ENCODE results near the gene CUX1. TPM values are rescaled to one million over a fixed set of nuclear protein-coding genes. Genes with fewer than 3 reads are reported as not detected.

The CUX1 gene
- total and polyA plus RNA-seq, 4 donors, result 40.5 to 138 (median 69.1) TPM

- H3K9me3 ChIP-seq (ENCODE audit: control insufficient read depth in 4 of 4, insufficient read depth in 3 of 4, low read length in 3 of 4), result no peaks in the 10 kb centered on the region
- 73 to 79% methylated on average over 20 to 21 of the region's 21 CpGs for WGBS, 2 donors
- no peak for TF ChIP-seq CTCF (IDR thresholded peaks at IDR 0.05; ENCODE audit: control extremely low read depth, extremely low read depth)
- DNase-seq (peak in 2 of 3 donors; percentile 60 to 64), ATAC-seq (ENCODE audit: insufficient read depth, low FRiP score) (peak; percentile 75)
- H3K4me1 ChIP-seq (ENCODE audit: control insufficient read depth in 5 of 5, insufficient read depth in 5 of 5, low read length in 5 of 5), result peaks cover 0 to 11% (median 0%) of the 10 kb centered on the region in 5 donors
- H3K36me3 ChIP-seq (ENCODE audit: control insufficient read depth in 4 of 4, insufficient read depth in 4 of 4, low read length in 4 of 4), result peaks cover 0 to 12% (median 2%) of the 10 kb centered on the region in 4 donors
- no peak overlapping the region for H3K4me3 ChIP-seq
- peak overlapping the region; percentile 6 to 51 for H3K27ac ChIP-seq (ENCODE audit: low read depth in 1 of 2, low read length in 1 of 2)
- no peak overlapping the region for H3K9ac ChIP-seq (ENCODE audit: insufficient read depth in 1 of 2, low read length in 2 of 2)
- H3K27me3 ChIP-seq (ENCODE audit: control insufficient read depth in 3 of 3, insufficient read depth in 3 of 3, low read length in 2 of 3), result no peaks in the 10 kb centered on the region
These were observed 335.5 kb downstream of the CUX1 start for GRCh38 chr7:102152672-102153598.

- Histone ChIP-seq H3K9ac (ENCODE audit: insufficient read depth in 1 of 2, low read length in 2 of 2) (no peak overlapping the region), H3K4me3 (no peak overlapping the region), H3K4me1 (ENCODE audit: control insufficient read depth in 5 of 5, insufficient read depth in 5 of 5, low read length in 5 of 5) (peaks cover 0 to 11% (median 0%) of the 10 kb centered on the region in 5 donors), H3K9me3 (ENCODE audit: control insufficient read depth in 4 of 4, insufficient read depth in 3 of 4, low read length in 3 of 4) (no peaks in the 10 kb centered on the region), H3K27me3 (ENCODE audit: control insufficient read depth in 3 of 3, insufficient read depth in 3 of 3, low read length in 2 of 3) (no peaks in the 10 kb centered on the region), H3K27ac (ENCODE audit: low read depth in 1 of 2, low read length in 1 of 2) (peak overlapping the region in 1 of 2 donors; percentile 6), H3K36me3 (ENCODE audit: control insufficient read depth in 4 of 4, insufficient read depth in 4 of 4, low read length in 4 of 4) (peaks cover 0 to 16% (median 4%) of the 10 kb centered on the region in 4 donors)
- ATAC-seq (ENCODE audit: insufficient read depth, low FRiP score), result no peak
- peak; percentile 60 to 73 (median 65) for DNase-seq
- 84 to 92% methylated on average over 7 of the region's 7 CpGs for WGBS, 2 donors
- TF ChIP-seq CTCF (IDR thresholded peaks at IDR 0.05; ENCODE audit: control extremely low read depth, extremely low read depth), result no peak
These were observed 336.1 kb downstream of the CUX1 start for GRCh38 chr7:102153599-102153946.

- Histone ChIP-seq H3K4me1 (ENCODE audit: control insufficient read depth in 5 of 5, insufficient read depth in 5 of 5, low read length in 5 of 5) (peaks cover 0 to 11% (median 0%) of the 10 kb centered on the region in 5 donors), H3K9me3 (ENCODE audit: control insufficient read depth in 4 of 4, insufficient read depth in 3 of 4, low read length in 3 of 4) (no peaks in the 10 kb centered on the region), H3K36me3 (ENCODE audit: control insufficient read depth in 4 of 4, insufficient read depth in 4 of 4, low read length in 4 of 4) (peaks cover 0 to 18% (median 5%) of the 10 kb centered on the region in 4 donors), H3K4me3 (no peak overlapping the region), H3K27me3 (ENCODE audit: control insufficient read depth in 3 of 3, insufficient read depth in 3 of 3, low read length in 2 of 3) (no peaks in the 10 kb centered on the region), H3K27ac (ENCODE audit: low read depth in 1 of 2, low read length in 1 of 2) (no peak overlapping the region), H3K9ac (ENCODE audit: insufficient read depth in 1 of 2, low read length in 2 of 2) (no peak overlapping the region)
- ATAC-seq (ENCODE audit: insufficient read depth, low FRiP score) (no peak), DNase-seq (no peak)
- TF ChIP-seq CTCF (IDR thresholded peaks at IDR 0.05; ENCODE audit: control extremely low read depth, extremely low read depth), result no peak
- WGBS, 2 donors, result 96 to 98% methylated on average over 3 of the region's 3 CpGs
These were observed 337.0 kb downstream of the CUX1 start for GRCh38 chr7:102154425-102154824.
